NB4 (cell line): ENCODE measurements around the gene TMEM178B.
A peak's percentile ranks its signal among the peaks of the same experiment; 100 is the strongest.

Source experiments
- DNase-seq: peaks from one replicate; pipeline ENCODE4 v3.0.0; 2010; ENCODE audit warnings: low read depth
- H3K4me3 ChIP-seq: one replicate; pipeline ENCODE4 v1.5.1; 2011; ENCODE audit warnings: mild to moderate bottlenecking, low read depth, low read length, moderate library complexity
- MAX ChIP-seq: IDR thresholded peaks from 2 replicates; pipeline ENCODE4 v1.6.1; 2011; ENCODE audit warnings: low read depth, low read length
- MYC ChIP-seq: IDR thresholded peaks from 2 replicates; pipeline ENCODE4 v1.6.1; 2011; ENCODE audit warnings: low read depth, low read length
- POLR2A ChIP-seq: IDR thresholded peaks from 2 replicates; pipeline ENCODE4 v1.6.1; 2011; ENCODE audit warnings: mild to moderate bottlenecking; ENCODE audit not compliant: insufficient read length; ENCODE audit errors: extremely low read depth
- TF ChIP-seq, protein P1 (sequence below): IDR thresholded peaks from one replicate; pipeline ENCODE4 v1.5.1; 2012; ENCODE audit warnings: low read depth, low read length

TMEM178B gene

GRCh38 chr7:141281311-141281710, 207.4 kb downstream of the TMEM178B start:
- DNase-seq, result no peak
- H3K4me3 ChIP-seq, result no peak overlapping the region
- TF ChIP-seq MAX (no peak), POLR2A (no peak), MYC (no peak)
- TF ChIP-seq, protein P1, sequence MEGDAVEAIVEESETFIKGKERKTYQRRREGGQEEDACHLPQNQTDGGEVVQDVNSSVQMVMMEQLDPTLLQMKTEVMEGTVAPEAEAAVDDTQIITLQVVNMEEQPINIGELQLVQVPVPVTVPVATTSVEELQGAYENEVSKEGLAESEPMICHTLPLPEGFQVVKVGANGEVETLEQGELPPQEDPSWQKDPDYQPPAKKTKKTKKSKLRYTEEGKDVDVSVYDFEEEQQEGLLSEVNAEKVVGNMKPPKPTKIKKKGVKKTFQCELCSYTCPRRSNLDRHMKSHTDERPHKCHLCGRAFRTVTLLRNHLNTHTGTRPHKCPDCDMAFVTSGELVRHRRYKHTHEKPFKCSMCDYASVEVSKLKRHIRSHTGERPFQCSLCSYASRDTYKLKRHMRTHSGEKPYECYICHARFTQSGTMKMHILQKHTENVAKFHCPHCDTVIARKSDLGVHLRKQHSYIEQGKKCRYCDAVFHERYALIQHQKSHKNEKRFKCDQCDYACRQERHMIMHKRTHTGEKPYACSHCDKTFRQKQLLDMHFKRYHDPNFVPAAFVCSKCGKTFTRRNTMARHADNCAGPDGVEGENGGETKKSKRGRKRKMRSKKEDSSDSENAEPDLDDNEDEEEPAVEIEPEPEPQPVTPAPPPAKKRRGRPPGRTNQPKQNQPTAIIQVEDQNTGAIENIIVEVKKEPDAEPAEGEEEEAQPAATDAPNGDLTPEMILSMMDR, result no peak

DNA sequence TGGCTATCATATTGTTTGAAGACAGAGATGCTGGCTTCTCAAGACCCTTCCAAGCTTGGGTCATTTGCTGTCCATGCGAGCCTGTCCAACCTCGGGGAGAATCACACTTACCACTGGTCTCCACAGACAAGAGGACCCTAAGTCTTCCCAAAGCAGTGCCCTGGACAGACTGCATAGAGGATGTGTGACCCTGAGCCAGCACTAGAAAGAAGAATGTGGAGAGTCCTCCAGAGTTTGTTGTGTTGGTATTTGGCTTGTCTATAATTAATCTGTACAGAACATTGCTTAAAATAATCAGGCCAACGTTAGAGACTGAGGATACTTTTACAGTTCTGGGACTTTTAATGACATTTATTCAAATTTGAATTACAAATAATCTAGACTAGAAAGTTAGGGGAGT, 212.7 kb downstream of the TMEM178B start:
- DNase-seq, result no peak
- no peak overlapping the region for H3K4me3 ChIP-seq
- TF ChIP-seq, protein P1, result no peak
- TF ChIP-seq MAX, result no peak
- no peak for TF ChIP-seq POLR2A
- no peak for TF ChIP-seq MYC

DNA sequence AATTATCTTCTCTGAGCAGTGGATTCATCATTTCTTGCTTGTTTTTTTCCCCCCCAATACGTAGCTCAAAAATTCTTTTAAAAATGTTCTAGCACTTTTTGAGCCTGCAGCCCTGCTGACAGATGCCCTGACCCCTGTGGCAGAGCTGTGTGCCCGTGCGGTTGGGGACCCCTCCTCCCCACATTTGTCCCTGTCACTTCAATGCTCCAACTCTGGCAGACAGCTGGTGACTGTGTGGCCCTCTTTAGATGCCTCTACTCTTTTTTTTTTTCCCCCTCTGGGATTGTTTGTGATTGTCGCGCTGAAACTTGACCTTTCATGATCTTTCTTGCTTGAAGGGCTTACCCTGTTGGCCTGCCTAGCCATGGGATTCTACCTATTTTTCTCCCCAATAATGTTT, 214.1 kb downstream of the TMEM178B start:
- TF ChIP-seq POLR2A (no peak), MAX (no peak), MYC (no peak)
- TF ChIP-seq, protein P1, result no peak
- no peak for DNase-seq
- no peak overlapping the region for H3K4me3 ChIP-seq

DNA sequence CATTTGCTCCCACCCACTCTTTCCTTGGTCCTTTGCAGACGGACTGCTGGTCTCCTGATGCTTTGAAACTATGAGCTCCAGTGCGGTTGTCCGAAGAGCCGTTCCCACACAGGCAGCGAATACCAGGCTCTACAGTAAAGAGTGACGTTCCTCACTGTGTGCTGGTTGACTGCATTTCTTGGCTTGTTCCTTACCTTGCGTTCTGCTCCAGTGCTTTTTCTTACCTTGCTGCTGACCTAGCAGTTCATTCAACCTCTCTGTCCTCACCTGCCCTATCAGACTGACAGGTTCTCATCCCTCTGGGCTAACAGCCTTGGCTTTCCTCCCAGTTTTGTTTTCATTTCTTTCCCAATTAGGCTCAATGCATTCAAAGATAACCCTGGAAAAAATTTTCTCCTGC, 214.8 kb downstream of the TMEM178B start:
- TF ChIP-seq POLR2A (no peak), MAX (no peak), MYC (no peak)
- TF ChIP-seq, protein P1, result no peak
- DNase-seq, result no peak
- H3K4me3 ChIP-seq, result no peak overlapping the region

GRCh38 chr7:141290365-141290764, 216.5 kb downstream of the TMEM178B start:
- TF ChIP-seq MYC (no peak), MAX (no peak), POLR2A (no peak)
- TF ChIP-seq, protein P1, result no peak
- no peak overlapping the region for H3K4me3 ChIP-seq
- DNase-seq, result no peak

- DNase-seq, result no peak
- peak overlapping the region; percentile 48 for H3K4me3 ChIP-seq
- TF ChIP-seq MYC (no peak), POLR2A (no peak), MAX (no peak)
- TF ChIP-seq, protein P1, result no peak
Measured at GRCh38 chr7:141290973-141291372, 217.1 kb downstream of the TMEM178B start.
